ENCODE measurements around the gene SERINC5. TPM values are rescaled to one million over a fixed set of nuclear protein-coding genes. Genes with fewer than 3 reads are reported as not detected.

The SERINC5 gene
- total RNA-seq, 1 donor from 2014 or later: 8.3 TPM

DNA sequence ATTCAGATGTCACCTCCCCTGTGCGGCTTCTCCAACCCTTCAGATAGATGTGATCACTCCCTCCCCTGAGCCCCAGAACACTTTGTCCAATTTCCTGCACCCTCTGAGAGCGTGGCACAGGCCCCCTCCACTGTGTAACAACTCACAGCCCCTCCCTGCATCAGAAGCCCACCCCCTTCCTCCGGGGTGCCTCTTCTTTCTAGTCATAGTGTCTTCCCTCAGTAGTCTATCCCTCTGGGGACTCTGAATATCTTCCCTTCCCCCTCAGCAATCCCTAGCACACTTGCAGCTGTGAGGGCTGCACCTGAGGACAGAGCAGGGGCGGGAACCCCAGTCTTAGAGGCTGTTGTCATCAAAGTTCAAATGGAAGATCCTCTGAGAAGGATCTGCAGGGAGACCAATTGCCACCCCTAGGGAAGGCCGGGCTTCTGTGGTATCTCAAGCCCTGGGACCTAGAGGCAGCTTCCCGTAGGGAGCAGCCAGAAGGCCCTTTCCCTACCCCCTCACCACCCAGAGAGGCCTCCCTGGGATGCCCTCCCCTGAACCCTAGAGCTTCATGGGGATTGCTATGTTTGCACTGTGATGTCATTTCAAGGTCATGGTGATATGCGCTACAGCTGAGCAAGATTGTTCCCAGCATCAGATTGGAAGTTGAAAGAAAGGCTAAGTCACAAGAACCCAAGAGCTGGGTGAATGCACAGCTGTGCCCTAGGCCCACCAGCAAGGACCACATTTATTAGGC lies 150.0 kb downstream of the SERINC5 start:
- Mint-ChIP-seq H3K4me3 (no peak overlapping the region), H3K36me3 (ENCODE audit: low read depth) (no peaks in the 10 kb centered on the region), H3K27ac (ENCODE audit: unreplicated experiment) (no peak overlapping the region), H3K27me3 (ENCODE audit: low read depth) (peaks cover under 1% of the 10 kb centered on the region), H3K9me3 (no peaks in the 10 kb centered on the region), H3K4me1 (peaks cover 5% of the 10 kb centered on the region)
- no peak for TF ChIP-seq CTCF (conservative IDR thresholded peaks at IDR 0.05)
- no peak for DNase-seq (ENCODE audit: low read depth, low spot score)

DNA sequence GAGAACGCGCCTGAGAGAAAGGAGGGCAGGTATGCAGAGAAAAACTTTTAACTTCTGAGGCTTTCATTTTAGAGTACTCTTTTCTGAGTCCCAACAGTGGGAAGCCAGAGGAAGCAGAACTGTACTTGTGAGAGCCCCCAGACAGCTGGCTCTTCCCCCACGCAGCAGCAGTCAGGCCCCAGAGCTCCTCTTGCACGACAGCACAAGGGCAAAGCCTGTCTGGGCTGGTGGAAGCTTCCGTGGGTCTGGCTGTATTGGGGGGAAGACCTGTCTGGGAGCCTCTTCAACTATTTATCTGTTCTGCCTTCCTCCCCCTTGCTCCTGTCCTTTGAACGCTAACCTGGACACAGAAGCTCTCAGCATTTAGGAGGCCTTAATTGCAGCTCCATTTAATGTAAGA lies 152.5 kb downstream of the SERINC5 start:
- Mint-ChIP-seq H3K4me1 (no peaks in the 10 kb centered on the region), H3K27me3 (ENCODE audit: low read depth) (no peaks in the 10 kb centered on the region)
- TF ChIP-seq CTCF (conservative IDR thresholded peaks at IDR 0.05): no peak

GRCh38 chr5:80101993-80102392 lies 153.9 kb downstream of the SERINC5 start:
- no peaks in the 10 kb centered on the region for H3K27me3 Mint-ChIP-seq (ENCODE audit: low read depth)
- no peak overlapping the region for H3K4me3 Mint-ChIP-seq
- H3K36me3 Mint-ChIP-seq (ENCODE audit: low read depth): no peaks in the 10 kb centered on the region
- DNase-seq (ENCODE audit: low read depth, low spot score): no peak
- no peak overlapping the region for H3K27ac Mint-ChIP-seq (ENCODE audit: unreplicated experiment)
- peaks cover 8% of the 10 kb centered on the region for H3K4me1 Mint-ChIP-seq
- no peak for TF ChIP-seq CTCF (conservative IDR thresholded peaks at IDR 0.05)
- no peaks in the 10 kb centered on the region for H3K9me3 Mint-ChIP-seq

More for the DNA sequence above, 152.5 kb downstream of the SERINC5 start:
- Mint-ChIP-seq H3K36me3 (ENCODE audit: low read depth) (no peaks in the 10 kb centered on the region), H3K4me3 (no peak overlapping the region), H3K27ac (ENCODE audit: unreplicated experiment) (no peak overlapping the region), H3K9me3 (no peaks in the 10 kb centered on the region)
- DNase-seq (ENCODE audit: low read depth, low spot score): no peak

DNA sequence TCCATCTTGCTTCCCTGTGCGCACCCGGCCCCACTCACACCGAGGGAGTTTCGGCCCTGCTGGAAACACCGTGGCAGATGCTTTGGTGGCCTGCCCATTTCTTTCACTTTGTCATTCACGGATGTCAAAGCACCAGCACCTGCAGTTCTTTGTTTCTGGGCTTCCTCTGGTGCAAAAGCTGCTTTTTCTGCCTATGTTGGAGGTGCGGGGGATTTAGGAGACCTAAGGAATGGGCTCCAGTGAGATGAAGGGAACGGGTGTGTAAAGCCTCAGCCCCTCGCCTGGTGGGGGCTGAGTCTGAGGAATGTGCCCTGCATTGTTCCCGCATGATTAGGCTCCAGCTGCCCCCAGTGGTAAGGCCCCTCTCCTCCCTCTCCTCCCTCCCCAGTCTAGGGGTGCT lies 158.4 kb downstream of the SERINC5 start:
- Mint-ChIP-seq H3K4me3 (no peak overlapping the region), H3K27ac (ENCODE audit: unreplicated experiment) (peak overlapping the region; percentile 43), H3K9me3 (no peaks in the 10 kb centered on the region), H3K36me3 (ENCODE audit: low read depth) (no peaks in the 10 kb centered on the region), H3K27me3 (ENCODE audit: low read depth) (no peaks in the 10 kb centered on the region), H3K4me1 (peaks cover 21% of the 10 kb centered on the region)
- TF ChIP-seq CTCF (conservative IDR thresholded peaks at IDR 0.05): no peak
- no peak for DNase-seq (ENCODE audit: low read depth, low spot score)

GRCh38 chr5:80094236-80094738 lies 161.6 kb downstream of the SERINC5 start:
- H3K27me3 Mint-ChIP-seq (ENCODE audit: low read depth): no peaks in the 10 kb centered on the region
- no peak for TF ChIP-seq CTCF (conservative IDR thresholded peaks at IDR 0.05)
- no peak overlapping the region for H3K4me3 Mint-ChIP-seq
- peak overlapping the region; percentile 95 for H3K27ac Mint-ChIP-seq (ENCODE audit: unreplicated experiment)
- no peaks in the 10 kb centered on the region for H3K9me3 Mint-ChIP-seq
- H3K4me1 Mint-ChIP-seq: peaks cover 35% of the 10 kb centered on the region
- H3K36me3 Mint-ChIP-seq (ENCODE audit: low read depth): no peaks in the 10 kb centered on the region
- no peak for DNase-seq (ENCODE audit: low read depth, low spot score)
